KMS-11 (cell line): Measurements from ENCODE around the gene TANGO6.

Source experiments
- H2AFZ ChIP-seq: fragments of 200-600 bp; sonication (generic); 2 replicates; pipeline ENCODE4 v1.6.1; 2016; ENCODE audit warnings: antibody characterized with exemption, mixed run types, low read depth
- H3K27ac ChIP-seq: fragments of 200-600 bp; sonication (generic); 2 replicates; pipeline ENCODE4 v1.6.1; 2016; ENCODE audit warnings: mild to moderate bottlenecking, mixed run types
- H3K27me3 ChIP-seq: fragments of 200-600 bp; sonication (generic); 2 replicates; pipeline ENCODE4 v1.6.1; 2017; ENCODE audit warnings: mild to moderate bottlenecking, low read depth, mixed run types, moderate library complexity; ENCODE audit not compliant: insufficient read depth
- H3K36me3 ChIP-seq: fragments of 200-600 bp; sonication (generic); 2 replicates; pipeline ENCODE4 v1.6.1; 2017; ENCODE audit warnings: mild to moderate bottlenecking, mixed run types; ENCODE audit not compliant: insufficient read depth
- H3K4me1 ChIP-seq: fragments of 200-600 bp; sonication (generic); 2 replicates; pipeline ENCODE4 v1.6.1; 2016; ENCODE audit warnings: mild to moderate bottlenecking, low read depth, mixed run types; ENCODE audit not compliant: poor library complexity, severe bottlenecking
- H3K4me2 ChIP-seq: fragments of 200-600 bp; sonication (generic); 2 replicates; pipeline ENCODE4 v1.7.0; 2016; ENCODE audit warnings: mild to moderate bottlenecking, mixed run types
- H3K4me3 ChIP-seq: fragments of 200-600 bp; sonication (generic); IDR thresholded peaks from 2 replicates; pipeline ENCODE4 v1.6.1; 2017; ENCODE audit warnings: low read depth, low read length, mixed read lengths; ENCODE audit not compliant: insufficient read depth
- H3K79me2 ChIP-seq: fragments of 200-600 bp; sonication (generic); 2 replicates; pipeline ENCODE4 v1.6.1; 2016; ENCODE audit warnings: low read depth, mixed run types; ENCODE audit not compliant: insufficient read depth
- H3K9ac ChIP-seq: fragments of 200-600 bp; sonication (generic); 2 replicates; pipeline ENCODE4 v1.6.1; 2016; ENCODE audit warnings: mild to moderate bottlenecking, mixed run types
- H4K20me1 ChIP-seq: fragments of 200-600 bp; sonication (generic); 2 replicates; pipeline ENCODE4 v1.6.1; 2016; ENCODE audit warnings: mild to moderate bottlenecking, mixed run types; ENCODE audit not compliant: insufficient read depth
- TF ChIP-seq, protein P1 (sequence below): fragments of 200-600 bp; sonication (generic); conservative IDR thresholded peaks from 2 replicates; pipeline ENCODE4 v1.6.1; 2017; ENCODE audit warnings: low read depth, mild to moderate bottlenecking, antibody characterized with exemption, low read length, moderate library complexity, mixed read lengths

Gene TANGO6

GRCh38 chr16:68806422-68806821 lies 36.9 kb upstream of the TANGO6 start:
- no peaks in the 10 kb centered on the region for H3K27me3 ChIP-seq
- TF ChIP-seq, protein P1, sequence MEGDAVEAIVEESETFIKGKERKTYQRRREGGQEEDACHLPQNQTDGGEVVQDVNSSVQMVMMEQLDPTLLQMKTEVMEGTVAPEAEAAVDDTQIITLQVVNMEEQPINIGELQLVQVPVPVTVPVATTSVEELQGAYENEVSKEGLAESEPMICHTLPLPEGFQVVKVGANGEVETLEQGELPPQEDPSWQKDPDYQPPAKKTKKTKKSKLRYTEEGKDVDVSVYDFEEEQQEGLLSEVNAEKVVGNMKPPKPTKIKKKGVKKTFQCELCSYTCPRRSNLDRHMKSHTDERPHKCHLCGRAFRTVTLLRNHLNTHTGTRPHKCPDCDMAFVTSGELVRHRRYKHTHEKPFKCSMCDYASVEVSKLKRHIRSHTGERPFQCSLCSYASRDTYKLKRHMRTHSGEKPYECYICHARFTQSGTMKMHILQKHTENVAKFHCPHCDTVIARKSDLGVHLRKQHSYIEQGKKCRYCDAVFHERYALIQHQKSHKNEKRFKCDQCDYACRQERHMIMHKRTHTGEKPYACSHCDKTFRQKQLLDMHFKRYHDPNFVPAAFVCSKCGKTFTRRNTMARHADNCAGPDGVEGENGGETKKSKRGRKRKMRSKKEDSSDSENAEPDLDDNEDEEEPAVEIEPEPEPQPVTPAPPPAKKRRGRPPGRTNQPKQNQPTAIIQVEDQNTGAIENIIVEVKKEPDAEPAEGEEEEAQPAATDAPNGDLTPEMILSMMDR, result no peak
- no peak overlapping the region for H3K9ac ChIP-seq
- H2AFZ ChIP-seq, result no peak overlapping the region
- H3K79me2 ChIP-seq, result no peaks in the 10 kb centered on the region
- H3K27ac ChIP-seq, result no peak overlapping the region
- H3K4me1 ChIP-seq, result no peaks in the 10 kb centered on the region
- H3K4me3 ChIP-seq, result no peak overlapping the region
- H4K20me1 ChIP-seq, result no peaks in the 10 kb centered on the region
- no peak overlapping the region for H3K4me2 ChIP-seq
- H3K36me3 ChIP-seq, result no peaks in the 10 kb centered on the region

DNA sequence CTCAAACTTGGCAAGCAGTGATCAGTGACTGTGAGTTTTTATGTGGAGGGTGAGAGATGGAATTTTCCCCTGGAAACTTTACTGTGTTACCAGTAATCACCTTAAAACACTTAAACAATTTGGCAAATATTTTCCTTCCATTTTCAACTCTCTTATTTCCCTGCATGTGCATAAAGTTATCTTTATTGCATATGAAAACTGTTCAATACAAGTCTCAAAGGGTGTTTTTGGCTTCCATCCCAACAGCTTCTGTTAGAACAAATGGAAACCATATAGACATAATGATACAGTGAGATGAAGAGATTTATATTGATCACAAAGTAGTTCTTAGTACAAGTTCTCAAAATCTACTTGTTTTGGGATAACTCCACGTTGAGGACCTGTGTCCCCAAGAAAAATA lies 36.4 kb upstream of the TANGO6 start:
- Histone ChIP-seq H2AFZ (no peak overlapping the region), H3K79me2 (no peaks in the 10 kb centered on the region), H3K4me3 (no peak overlapping the region), H3K36me3 (no peaks in the 10 kb centered on the region), H3K4me2 (no peak overlapping the region), H3K27me3 (no peaks in the 10 kb centered on the region), H3K27ac (no peak overlapping the region), H4K20me1 (no peaks in the 10 kb centered on the region), H3K9ac (no peak overlapping the region), H3K4me1 (no peaks in the 10 kb centered on the region)
- TF ChIP-seq, protein P1, result no peak

GRCh38 chr16:68814516-68814915 lies 28.8 kb upstream of the TANGO6 start:
- Histone ChIP-seq H2AFZ (no peak overlapping the region), H3K36me3 (no peaks in the 10 kb centered on the region), H3K27me3 (no peaks in the 10 kb centered on the region), H3K9ac (no peak overlapping the region), H3K4me1 (no peaks in the 10 kb centered on the region), H3K27ac (no peak overlapping the region), H4K20me1 (no peaks in the 10 kb centered on the region), H3K4me2 (no peak overlapping the region), H3K4me3 (no peak overlapping the region), H3K79me2 (no peaks in the 10 kb centered on the region)
- TF ChIP-seq, protein P1, result no peak

DNA sequence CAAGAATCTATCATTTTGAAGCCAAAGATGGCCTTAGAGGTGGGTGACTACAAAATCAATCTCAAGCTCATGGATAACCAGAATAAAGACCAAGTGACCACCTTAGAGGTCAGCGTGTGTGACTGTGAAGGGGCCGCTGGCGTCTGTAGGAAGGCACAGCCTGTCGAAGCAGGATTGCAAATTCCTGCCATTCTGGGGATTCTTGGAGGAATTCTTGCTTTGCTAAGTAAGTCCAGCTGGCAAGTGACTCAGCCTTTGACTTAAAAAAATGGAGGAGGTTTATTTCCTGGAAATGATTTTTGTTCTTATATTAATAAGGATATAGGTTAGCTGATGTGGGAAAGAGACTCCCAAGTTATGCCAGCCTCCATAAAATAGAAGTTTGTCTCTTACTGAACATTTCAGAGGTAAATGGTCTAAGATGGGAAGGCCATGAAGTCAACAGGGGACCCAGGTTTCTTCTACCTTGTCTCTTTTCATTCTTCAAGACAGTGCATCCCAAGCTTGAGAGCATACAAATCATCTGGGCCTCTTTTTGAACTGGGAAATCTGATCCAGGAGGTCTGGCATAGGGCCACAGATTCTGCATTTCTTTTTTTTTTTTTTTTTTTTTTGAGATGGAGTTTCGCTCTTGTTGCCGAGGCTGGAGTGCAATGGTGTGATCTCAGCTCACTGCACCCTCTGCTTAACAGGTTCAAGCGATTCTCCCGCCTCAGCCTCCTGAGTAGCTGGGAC lies 19.8 kb upstream of the TANGO6 start:
- Histone ChIP-seq H3K27me3 (no peaks in the 10 kb centered on the region), H3K4me2 (no peak overlapping the region), H3K9ac (no peak overlapping the region), H4K20me1 (no peaks in the 10 kb centered on the region), H2AFZ (no peak overlapping the region), H3K4me1 (no peaks in the 10 kb centered on the region), H3K4me3 (no peak overlapping the region), H3K79me2 (no peaks in the 10 kb centered on the region), H3K36me3 (no peaks in the 10 kb centered on the region), H3K27ac (no peak overlapping the region)
- TF ChIP-seq, protein P1, result no peak
